ENCODE data around the gene TLR7. TPM values are rescaled to one million over a fixed set of nuclear protein-coding genes. Genes with fewer than 3 reads are reported as not detected.

The TLR7 gene
- total RNA-seq, 1 experiment from 2014 or later = not detected

GRCh38 chrX:12824944-12825343 is 41.9 kb upstream of the TLR7 start:
- no peaks in the 10 kb centered on the region for H3K27me3 ChIP-seq (ENCODE audit: insufficient read depth, low read length)
- H3K4me2 ChIP-seq (ENCODE audit: insufficient read depth, insufficient read length, low read length) = no peak overlapping the region
- H3K79me2 ChIP-seq (ENCODE audit: insufficient read depth, low read length) = no peaks in the 10 kb centered on the region
- no peaks in the 10 kb centered on the region for H3K4me1 ChIP-seq (ENCODE audit: insufficient read depth, low read length)
- H3K27me3 Mint-ChIP-seq (ENCODE audit: low read depth) = no peaks in the 10 kb centered on the region; the same call in none of the 2 replicates
- H2BK15ac ChIP-seq (ENCODE audit: low read depth, low read length) = no peak overlapping the region
- H3K36me3 Mint-ChIP-seq (ENCODE audit: insufficient read depth in 1 of 3, low read depth in 3 of 3) = peaks cover 17 to 44% (median 28%) of the 10 kb centered on the region in 3 experiments; a peak in 6 of 7 replicates
- H4K20me1 ChIP-seq (ENCODE audit: control insufficient read depth, insufficient read depth, insufficient read length) = no peaks in the 10 kb centered on the region
- H3K4me1 Mint-ChIP-seq = no peaks in the 10 kb centered on the region
- no peak overlapping the region for H2BK5ac ChIP-seq (ENCODE audit: insufficient read length, low read length)
- no peak overlapping the region for H4K91ac ChIP-seq (ENCODE audit: insufficient read length, low read depth, low read length)
- H2AK5ac ChIP-seq (ENCODE audit: insufficient read length, low read length) = no peak overlapping the region
- H3K9me3 ChIP-seq (ENCODE audit: control insufficient read depth, low read depth, low read length) = no peaks in the 10 kb centered on the region
- H3K4me3 Mint-ChIP-seq = no peak overlapping the region
- H3K56ac ChIP-seq (ENCODE audit: insufficient read length, low read depth, low read length) = no peak overlapping the region
- H3K14ac ChIP-seq (ENCODE audit: insufficient read depth, low read length) = no peak overlapping the region
- TF ChIP-seq CTCF (conservative IDR thresholded peaks at IDR 0.05) = no peak
- no peak overlapping the region for H3K4ac ChIP-seq (ENCODE audit: low read depth, low read length)
- WGBS (ENCODE audit: extremely low coverage, insufficient read length, low lambda C conversion rate) = no CpG with 5 or more reads among the region's 9 CpGs
- H3K18ac ChIP-seq (ENCODE audit: insufficient read length, low read depth, low read length) = no peak overlapping the region
- no peak overlapping the region for H3K27ac ChIP-seq (ENCODE audit: insufficient read length, low read depth, low read length)
- no peak overlapping the region for H2BK20ac ChIP-seq (ENCODE audit: low read depth, low read length, poor library complexity, severe bottlenecking)
- no peak for DNase-seq
- peaks cover 64 to 66% of the 10 kb centered on the region in 2 experiments for H3K9me3 Mint-ChIP-seq
- no peaks in the 10 kb centered on the region for H3K23me2 ChIP-seq (ENCODE audit: insufficient read length, low read depth, low read length, poor library complexity, severe bottlenecking)
- no peak overlapping the region for H3T11ph ChIP-seq (ENCODE audit: low read length)
- H4K8ac ChIP-seq (replicated peaks; ENCODE audit: insufficient read length, low read depth, low read length) = no peak overlapping the region
- H3K27ac Mint-ChIP-seq = no peak overlapping the region; a peak in 1 of 7 replicates
- no peak overlapping the region for H2BK120ac ChIP-seq (ENCODE audit: low read depth, low read length, poor library complexity, severe bottlenecking)
- H4K5ac ChIP-seq (ENCODE audit: insufficient read length, low read depth, low read length) = no peak overlapping the region
- no peak overlapping the region for H2AFZ ChIP-seq (ENCODE audit: low read length)
- H2BK12ac ChIP-seq (ENCODE audit: insufficient read length, low read depth, low read length) = no peak overlapping the region
- no peak overlapping the region for H3K23ac ChIP-seq (ENCODE audit: insufficient read length, low read depth, low read length)
- no peaks in the 10 kb centered on the region for H3K79me1 ChIP-seq (ENCODE audit: insufficient read depth, low read depth, low read length, poor library complexity, severe bottlenecking)
- no peak overlapping the region for H3K9ac ChIP-seq (ENCODE audit: extremely low read depth, insufficient read length, low read length)
